Esophagus squamous epithelium (tissue), 5 donors: Measurements from ENCODE around the gene STRBP. TPM values are rescaled to one million over a fixed set of nuclear protein-coding genes. Genes with fewer than 3 reads are reported as not detected.
A peak's percentile ranks its signal among the peaks of the same experiment; 100 is the strongest.

Experiments
- DNase-seq: peaks from one replicate; lab custom pipeline; 2025; lab: John Stamatoyannopoulos, UW
- H3K27ac ChIP-seq, 4 donors: fragments of 200-600 bp; sonication (generic); one replicate each; pipeline ENCODE4 v1.5.1; 2016 to 2019; ENCODE audit warnings: mild to moderate bottlenecking in 1 of 4
- H3K27me3 ChIP-seq, 4 donors: fragments of 200-600 bp; sonication (generic); 1 replicate in 3 of 4; 2 replicates in 1 of 4; pipeline versions ENCODE4 v1.5.1 to v1.6.0; 2017 to 2021; ENCODE audit warnings: antibody characterized with exemption in 1 of 4
- H3K36me3 ChIP-seq, 3 donors: fragments of 200-600 bp; sonication (generic); one replicate each; pipeline ENCODE4 v1.5.1; 2016 to 2019
- H3K4me1 ChIP-seq, 3 donors: fragments of 200-600 bp; sonication (generic); one replicate each; pipeline ENCODE4 v1.5.1; 2017 to 2019
- H3K4me3 ChIP-seq, 4 donors: fragments of 200-600 bp; sonication (generic); 1 replicate in 3 of 4; 2 replicates in 1 of 4; pipeline ENCODE4 v1.5.1; 2016 to 2019; ENCODE audit warnings: mild to moderate bottlenecking in 2 of 4, moderate library complexity in 1 of 4
- H3K9me3 ChIP-seq, 3 donors: fragments of 200-600 bp; sonication (generic); one replicate each; pipeline ENCODE4 v1.5.1; 2016 to 2019
- CTCF ChIP-seq, 6 experiments: fragments of 450-650 bp in 4 of 6; fragments of 200-600 bp in 2 of 6; sonication (generic) in 2 of 6; IDR thresholded peaks; one replicate each; pipeline ENCODE4 v1.5.1; 2016 to 2019; ENCODE audit warnings: antibody characterized with exemption in 6 of 6, mild to moderate bottlenecking in 4 of 6, moderate library complexity in 4 of 6
- POLR2A ChIP-seq, 4 donors: fragments of 450-650 bp; IDR thresholded peaks; one replicate each; pipeline ENCODE4 v1.6.1; 2017; ENCODE audit warnings: antibody characterized with exemption in 4 of 4, mild to moderate bottlenecking in 4 of 4, moderate library complexity in 3 of 4
- WGBS, 2 donors: methylation state at CpG; one replicate each; pipeline ENCODE4 v1.1.5; 2018; 5-methylcytosine and 5-hydroxymethylcytosine counted together
- intact Hi-C: fragments of 100-400 bp; cut with DNase I; formaldehyde crosslinking; loops from one replicate; pipeline ENCODE4 v1.15.0; 2022
- total RNA-seq, 4 donors: library from RNA; depleted of rRNA; stranded (reverse); fragments of >200 nt; gene quantifications; one replicate each; pipeline ENCODE4 v1.1.0, GENCODE V29; 2016
- donor health status: DM: yes; HTN: yes; CAD: no.

Gene STRBP
- 10 to 100 TPM; 22.7 to 26.1 (median 23.6) TPM for total RNA-seq

DNA sequence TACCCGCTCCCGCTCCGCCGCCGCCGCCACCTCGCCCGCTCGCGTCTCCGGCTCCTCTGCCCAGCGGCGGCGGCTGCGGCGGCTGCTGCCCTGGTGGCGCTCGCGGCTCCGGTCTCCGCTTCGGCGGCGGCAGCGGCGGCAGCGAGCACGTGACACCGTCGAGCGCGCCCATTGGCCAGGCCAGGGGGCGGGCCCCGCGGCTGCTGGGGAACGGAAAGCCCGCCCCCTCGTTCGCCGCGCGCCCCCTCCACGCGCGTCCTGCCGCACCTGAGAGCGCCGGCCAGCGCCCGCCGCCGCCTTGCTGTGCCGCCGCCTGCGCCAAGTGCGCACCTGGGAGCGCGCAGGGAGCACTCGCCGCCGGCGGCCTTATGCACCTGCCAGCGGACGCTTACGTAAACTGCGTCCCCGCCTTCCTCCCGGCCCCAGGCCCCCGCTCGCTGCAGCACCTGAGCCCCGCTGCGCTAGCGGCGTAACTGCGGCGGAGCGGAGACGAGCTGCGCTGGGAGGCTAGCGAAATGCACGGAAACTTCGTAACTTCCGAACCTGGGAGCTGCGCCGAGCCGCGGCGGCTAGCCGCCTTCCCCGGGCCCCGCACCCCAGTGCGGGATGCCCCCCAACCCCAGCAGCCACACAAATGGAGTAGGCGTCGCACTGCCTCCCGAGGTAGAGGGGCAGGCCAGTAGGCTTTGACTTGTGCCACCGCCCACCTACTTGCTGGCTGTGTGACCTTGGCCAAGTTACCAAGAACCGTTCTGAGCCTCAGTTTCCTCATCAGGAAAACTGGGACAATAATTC is at the start of gene STRBP:
Gene STRBP, minus strand, starts transcription at position 122 of the 795 bp plus-strand sequence. CDS start 84,452 bp downstream, outside the sequence.
- no peaks in the 10 kb centered on the region for H3K27me3 ChIP-seq
- H3K4me3 ChIP-seq: peak within 1 kb of the TSS; percentile 67 to 89 (median 82)
- DNase-seq: peak; percentile 44
- H3K4me1 ChIP-seq: peaks cover 10 to 37% (median 13%) of the 10 kb centered on the region in 3 donors
- no peaks in the 10 kb centered on the region for H3K9me3 ChIP-seq
- H3K36me3 ChIP-seq: no peaks in the 10 kb centered on the region
- intact Hi-C loops: no loop called here
- peak in 3 of 4 donors; percentile 10 to 57 (median 17) for TF ChIP-seq POLR2A (IDR thresholded peaks at IDR 0.05)
- TF ChIP-seq CTCF (IDR thresholded peaks at IDR 0.05): peak in 3 of 6 experiments; percentile 0 to 50 (median 11)
- 0 to 5% methylated on average over 3 to 8 of the region's 97 CpGs for WGBS, 2 donors
- peak within 1 kb of the TSS; percentile 84 to 88 (median 85) for H3K27ac ChIP-seq

GRCh38 chr9:123316053-123316718 is 47.8 kb upstream of the STRBP start:
- Histone ChIP-seq H3K27ac (peak overlapping the region in 3 of 4 donors; percentile 60 to 86 (median 75)), H3K9me3 (no peaks in the 10 kb centered on the region), H3K27me3 (no peaks in the 10 kb centered on the region), H3K4me1 (peaks cover 0 to 53% (median 8%) of the 10 kb centered on the region in 3 donors), H3K4me3 (no peak overlapping the region), H3K36me3 (no peaks in the 10 kb centered on the region)
- 77 to 84% methylated on average over 7 of the region's 7 CpGs for WGBS, 2 donors
- intact Hi-C loops: no loop called here
- DNase-seq: no peak
- no peak for TF ChIP-seq POLR2A (IDR thresholded peaks at IDR 0.05)
- no peak for TF ChIP-seq CTCF (IDR thresholded peaks at IDR 0.05)

GRCh38 chr9:123315635-123316034 is 47.2 kb upstream of the STRBP start:
- Histone ChIP-seq H3K4me1 (peaks cover 0 to 53% (median 8%) of the 10 kb centered on the region in 3 donors), H3K27me3 (no peaks in the 10 kb centered on the region), H3K9me3 (no peaks in the 10 kb centered on the region), H3K4me3 (no peak overlapping the region), H3K27ac (peak overlapping the region in 3 of 4 donors; percentile 60 to 86 (median 75)), H3K36me3 (no peaks in the 10 kb centered on the region)
- intact Hi-C loops: no loop called here
- WGBS, 2 donors: 75 to 85% methylated on average over 1 to 2 of the region's 2 CpGs
- TF ChIP-seq CTCF (IDR thresholded peaks at IDR 0.05) (no peak), POLR2A (IDR thresholded peaks at IDR 0.05) (no peak)
- DNase-seq: no peak

DNA sequence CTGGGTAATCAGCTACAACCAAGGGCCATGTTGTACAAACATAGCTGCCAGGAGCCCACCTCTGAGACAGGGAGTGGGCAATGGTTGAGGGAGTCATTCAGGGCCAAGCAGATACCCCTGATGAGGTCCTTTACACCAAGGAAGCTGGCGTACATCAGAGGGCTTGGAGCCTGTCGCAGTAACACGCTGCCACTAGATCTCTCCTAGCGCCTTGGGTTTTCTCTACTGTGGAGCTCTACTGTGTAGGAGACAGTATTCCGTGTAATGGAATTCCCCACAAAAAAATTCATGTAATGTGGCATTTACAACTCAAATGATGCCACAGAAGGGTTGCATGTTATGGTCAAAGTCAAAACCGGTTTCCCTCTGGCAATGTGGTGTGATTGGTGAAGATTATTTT is 46.2 kb upstream of the STRBP start:
- DNase-seq: no peak

More for the DNA sequence above, 46.2 kb upstream of the STRBP start:
- H3K27ac ChIP-seq: peak overlapping the region in 2 of 4 donors; percentile 75 to 86
- H3K27me3 ChIP-seq: no peaks in the 10 kb centered on the region
- H3K9me3 ChIP-seq: no peaks in the 10 kb centered on the region
- no peak overlapping the region for H3K4me3 ChIP-seq
- H3K36me3 ChIP-seq: no peaks in the 10 kb centered on the region
- WGBS, 2 donors: 74 to 92% methylated on average over 6 of the region's 6 CpGs
- H3K4me1 ChIP-seq: peaks cover 0 to 50% (median 8%) of the 10 kb centered on the region in 3 donors
- no peak for TF ChIP-seq CTCF (IDR thresholded peaks at IDR 0.05)
- no peak for TF ChIP-seq POLR2A (IDR thresholded peaks at IDR 0.05)
- intact Hi-C loops: no loop called here
